Osteocyte (in vitro differentiated cells): ENCODE data around the gene ACACA. TPM values are rescaled to one million over a fixed set of nuclear protein-coding genes. Genes with fewer than 3 reads are reported as not detected.

Experiments used
- DNase-seq: peaks from one replicate; pipeline ENCODE4 v3.0.0; 2021; ENCODE audit warnings: mixed read lengths; ENCODE audit not compliant: unreplicated experiment; ENCODE audit errors: extremely low spot score
- H3K27ac Mint-ChIP-seq: one replicate; pipeline ENCODE4 v1.8.0; 2021; ENCODE audit warnings: mild to moderate bottlenecking, mixed read lengths; ENCODE audit not compliant: unreplicated experiment
- H3K27me3 Mint-ChIP-seq: one replicate; pipeline ENCODE4 v1.8.0; 2021; ENCODE audit warnings: mixed read lengths; ENCODE audit not compliant: unreplicated experiment
- H3K36me3 Mint-ChIP-seq: one replicate; pipeline ENCODE4 v1.8.0; 2021; ENCODE audit warnings: mixed read lengths; ENCODE audit not compliant: unreplicated experiment
- H3K4me1 Mint-ChIP-seq: one replicate; pipeline ENCODE4 v1.8.0; 2021; ENCODE audit warnings: mixed read lengths; ENCODE audit not compliant: unreplicated experiment
- H3K4me3 Mint-ChIP-seq: one replicate; pipeline ENCODE4 v1.8.0; 2021; ENCODE audit warnings: mild to moderate bottlenecking, moderate library complexity, mixed read lengths; ENCODE audit not compliant: unreplicated experiment
- H3K9me3 Mint-ChIP-seq: one replicate; pipeline ENCODE4 v1.8.0; 2021; ENCODE audit warnings: mixed read lengths; ENCODE audit not compliant: unreplicated experiment
- total RNA-seq: library from RNA; stranded (reverse); gene quantifications from 2 replicates; pipeline ENCODE4 v1.2.1, GENCODE V29; 2021
- TF ChIP-seq, protein P1 (sequence below): fragments of 200-600 bp; sonication (generic); IDR thresholded peaks from 2 replicates; pipeline ENCODE4 v1.5.0; 2021; ENCODE audit warnings: antibody characterized with exemption, mild to moderate bottlenecking, moderate library complexity

The ACACA gene
- total RNA-seq, 1 donor from 2014 or later = 63.5 TPM

DNA sequence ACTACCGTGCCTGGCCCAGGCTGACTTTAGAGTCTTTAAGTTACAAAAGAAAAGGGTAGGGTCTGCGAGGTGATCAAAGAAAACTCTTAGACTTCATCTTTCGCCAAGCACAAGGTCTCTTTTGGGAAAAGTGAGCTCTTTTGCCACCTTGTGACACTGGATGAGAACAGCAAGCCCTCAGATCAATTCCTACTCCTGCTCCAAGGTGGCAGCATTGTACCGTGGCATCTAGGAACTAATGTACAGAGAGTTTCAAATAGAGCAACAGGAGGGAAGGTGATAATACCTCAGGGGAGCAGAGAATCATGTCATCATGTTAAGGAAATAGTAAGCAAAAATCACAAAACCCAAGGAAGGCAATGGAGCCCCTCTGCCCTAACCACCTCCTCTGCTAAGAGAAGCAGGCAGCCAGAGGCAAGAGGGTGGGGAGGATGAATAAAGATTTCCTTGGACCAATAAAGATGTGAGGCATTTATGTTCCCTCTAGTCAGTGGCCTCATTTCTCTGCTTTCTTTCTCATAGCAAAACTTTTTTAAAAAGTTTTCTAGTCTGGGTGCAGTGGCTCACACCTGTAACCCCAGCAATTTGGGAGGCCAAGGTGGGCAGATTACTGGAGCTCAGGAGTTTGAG is 33.0 kb downstream of the ACACA start:
- peaks cover 4% of the 10 kb centered on the region for H3K4me1 Mint-ChIP-seq
- no peaks in the 10 kb centered on the region for H3K36me3 Mint-ChIP-seq
- DNase-seq = no peak
- H3K9me3 Mint-ChIP-seq = no peaks in the 10 kb centered on the region
- TF ChIP-seq, protein P1, sequence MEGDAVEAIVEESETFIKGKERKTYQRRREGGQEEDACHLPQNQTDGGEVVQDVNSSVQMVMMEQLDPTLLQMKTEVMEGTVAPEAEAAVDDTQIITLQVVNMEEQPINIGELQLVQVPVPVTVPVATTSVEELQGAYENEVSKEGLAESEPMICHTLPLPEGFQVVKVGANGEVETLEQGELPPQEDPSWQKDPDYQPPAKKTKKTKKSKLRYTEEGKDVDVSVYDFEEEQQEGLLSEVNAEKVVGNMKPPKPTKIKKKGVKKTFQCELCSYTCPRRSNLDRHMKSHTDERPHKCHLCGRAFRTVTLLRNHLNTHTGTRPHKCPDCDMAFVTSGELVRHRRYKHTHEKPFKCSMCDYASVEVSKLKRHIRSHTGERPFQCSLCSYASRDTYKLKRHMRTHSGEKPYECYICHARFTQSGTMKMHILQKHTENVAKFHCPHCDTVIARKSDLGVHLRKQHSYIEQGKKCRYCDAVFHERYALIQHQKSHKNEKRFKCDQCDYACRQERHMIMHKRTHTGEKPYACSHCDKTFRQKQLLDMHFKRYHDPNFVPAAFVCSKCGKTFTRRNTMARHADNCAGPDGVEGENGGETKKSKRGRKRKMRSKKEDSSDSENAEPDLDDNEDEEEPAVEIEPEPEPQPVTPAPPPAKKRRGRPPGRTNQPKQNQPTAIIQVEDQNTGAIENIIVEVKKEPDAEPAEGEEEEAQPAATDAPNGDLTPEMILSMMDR = peak; percentile 97
- no peaks in the 10 kb centered on the region for H3K27me3 Mint-ChIP-seq
- H3K4me3 Mint-ChIP-seq = no peak overlapping the region
- peak overlapping the region; percentile 39 for H3K27ac Mint-ChIP-seq

DNA sequence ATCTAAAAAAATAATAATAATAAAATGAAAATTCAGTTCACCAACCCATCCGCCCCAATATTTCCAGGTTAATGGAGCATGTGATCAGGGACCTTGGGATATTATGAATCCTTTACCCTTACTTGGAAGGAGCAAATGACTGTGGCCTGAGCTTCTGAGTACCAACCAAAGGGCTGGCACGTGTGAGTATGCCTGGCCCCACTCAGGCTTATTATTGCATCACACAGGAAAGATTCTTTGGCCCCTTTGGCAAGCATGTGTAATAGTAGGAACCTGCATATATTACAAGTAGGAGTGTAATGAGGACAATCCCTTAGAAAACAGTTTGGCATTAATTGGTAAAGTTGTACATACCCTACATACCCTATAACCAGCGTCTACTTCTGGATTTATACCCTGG is 38.1 kb downstream of the ACACA start:
- no peaks in the 10 kb centered on the region for H3K9me3 Mint-ChIP-seq
- TF ChIP-seq, protein P1 = no peak
- no peak overlapping the region for H3K4me3 Mint-ChIP-seq

DNA sequence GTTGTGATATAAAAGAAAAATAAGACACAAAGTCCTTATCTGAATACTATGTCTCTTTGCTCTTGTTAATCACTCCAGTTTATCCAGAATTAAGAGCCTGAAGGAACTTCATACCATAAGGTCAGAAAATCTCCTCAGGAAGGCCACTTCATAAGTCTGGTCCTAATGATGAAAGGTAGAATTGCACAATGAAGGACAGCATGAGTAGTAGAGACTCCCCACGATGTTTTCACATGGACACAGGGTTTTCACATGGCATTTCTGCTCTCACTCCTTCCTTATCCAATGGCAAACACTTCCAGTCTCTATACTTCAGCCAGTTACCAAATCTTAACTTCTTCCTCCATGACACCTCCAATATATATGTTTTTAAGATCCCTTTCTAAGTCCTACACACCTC is 41.0 kb downstream of the ACACA start:
- H3K4me1 Mint-ChIP-seq = no peaks in the 10 kb centered on the region
- DNase-seq = no peak
- no peak overlapping the region for H3K4me3 Mint-ChIP-seq
- H3K27ac Mint-ChIP-seq = no peak overlapping the region
- H3K27me3 Mint-ChIP-seq = no peaks in the 10 kb centered on the region
- no peaks in the 10 kb centered on the region for H3K36me3 Mint-ChIP-seq
- TF ChIP-seq, protein P1 = no peak
- H3K9me3 Mint-ChIP-seq = no peaks in the 10 kb centered on the region

More for the DNA sequence above, 38.1 kb downstream of the ACACA start:
- no peaks in the 10 kb centered on the region for H3K36me3 Mint-ChIP-seq
- H3K4me1 Mint-ChIP-seq = peaks cover 4% of the 10 kb centered on the region
- no peak for DNase-seq
- no peaks in the 10 kb centered on the region for H3K27me3 Mint-ChIP-seq
- H3K27ac Mint-ChIP-seq = no peak overlapping the region

DNA sequence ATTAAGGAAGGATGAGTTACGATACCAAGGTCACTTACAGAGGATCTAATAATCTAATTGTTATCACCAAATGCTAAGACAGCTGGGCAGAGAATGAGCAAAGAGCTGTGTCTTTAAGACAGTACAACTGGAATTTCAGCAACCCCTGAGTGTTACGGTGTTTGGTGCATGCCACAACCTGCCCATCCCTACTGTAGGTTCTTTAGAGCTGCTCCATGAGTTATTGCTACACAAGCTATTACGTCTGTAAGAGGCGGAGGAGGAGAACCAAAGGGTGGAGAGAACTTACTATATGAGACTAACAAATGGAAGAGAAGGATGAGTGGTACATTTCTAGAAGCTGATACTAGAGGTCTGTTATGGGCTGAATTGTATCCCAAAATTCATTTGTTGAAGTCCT is 45.1 kb downstream of the ACACA start:
- DNase-seq = no peak
- Mint-ChIP-seq H3K4me3 (no peak overlapping the region), H3K36me3 (no peaks in the 10 kb centered on the region), H3K27me3 (no peaks in the 10 kb centered on the region), H3K4me1 (peaks cover 25% of the 10 kb centered on the region), H3K9me3 (no peaks in the 10 kb centered on the region), H3K27ac (no peak overlapping the region)
- TF ChIP-seq, protein P1 = no peak

DNA sequence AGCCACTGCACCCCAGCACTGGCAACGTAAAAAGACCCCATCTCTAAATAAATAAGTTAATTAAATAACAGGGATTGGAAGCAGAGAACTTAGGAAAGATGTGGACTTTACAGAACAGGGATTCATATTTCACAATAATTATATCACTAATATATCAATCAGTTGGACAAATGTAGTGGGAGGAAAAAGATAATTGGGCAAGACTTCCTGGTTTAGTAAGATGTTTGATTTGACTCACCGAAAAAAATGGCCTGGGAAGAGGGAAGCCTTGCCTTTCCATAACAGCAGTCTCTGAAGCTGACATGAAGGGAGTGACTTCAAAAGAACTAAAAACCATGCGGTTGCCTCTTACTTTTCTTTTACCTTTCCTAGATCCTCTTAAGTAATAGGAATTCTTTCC is 46.0 kb downstream of the ACACA start:
- DNase-seq = no peak
- H3K4me3 Mint-ChIP-seq = no peak overlapping the region
- no peaks in the 10 kb centered on the region for H3K9me3 Mint-ChIP-seq
- H3K36me3 Mint-ChIP-seq = no peaks in the 10 kb centered on the region
- TF ChIP-seq, protein P1 = no peak
- peaks cover 28% of the 10 kb centered on the region for H3K4me1 Mint-ChIP-seq
- H3K27me3 Mint-ChIP-seq = no peaks in the 10 kb centered on the region
- H3K27ac Mint-ChIP-seq = no peak overlapping the region
